RPMI7951 (cell line): ENCODE data around the gene GEMIN5. TPM values are rescaled to one million over a fixed set of nuclear protein-coding genes. Genes with fewer than 3 reads are reported as not detected.
"Not testable (repeated sequence)": the region's sequence is repeated elsewhere in the genome, so short reads cannot be mapped to it uniquely, and the experiment has no call there.

Source experiments
- DNase-seq: peaks from one replicate; pipeline ENCODE4 v3.0.0-alpha.2; 2012; ENCODE audit warnings: low read depth
- total RNA-seq: library from RNA; depleted of rRNA; stranded (reverse); fragments of >200 nt; shearing (Covaris generic); gene quantifications from 2 replicates; pipeline ENCODE4 v1.2.3, GENCODE V29; 2014

The GEMIN5 gene
- total RNA-seq, 1 experiment from 2014 or later, result 8.1 TPM

DNA sequence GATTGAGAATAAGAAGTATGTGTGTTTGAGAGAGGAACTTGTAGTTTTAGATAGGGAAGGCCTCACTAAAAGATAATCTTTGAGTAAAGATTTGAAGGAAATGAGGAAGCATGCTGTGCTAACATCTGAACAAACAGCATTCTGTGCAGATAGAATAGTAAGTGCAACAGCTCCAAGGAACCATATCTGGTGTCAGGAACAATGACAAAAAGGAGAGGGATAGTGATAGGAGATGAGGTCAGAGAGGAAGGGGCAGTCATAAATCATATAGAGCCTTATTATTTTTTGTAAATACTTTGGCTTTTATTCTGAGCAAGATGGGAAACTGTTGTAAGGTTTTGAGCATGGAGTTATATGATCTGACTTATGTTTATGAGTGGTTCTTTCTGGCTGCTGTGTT lies 6.7 kb upstream of the GEMIN5 start:
- no peak for DNase-seq

DNA sequence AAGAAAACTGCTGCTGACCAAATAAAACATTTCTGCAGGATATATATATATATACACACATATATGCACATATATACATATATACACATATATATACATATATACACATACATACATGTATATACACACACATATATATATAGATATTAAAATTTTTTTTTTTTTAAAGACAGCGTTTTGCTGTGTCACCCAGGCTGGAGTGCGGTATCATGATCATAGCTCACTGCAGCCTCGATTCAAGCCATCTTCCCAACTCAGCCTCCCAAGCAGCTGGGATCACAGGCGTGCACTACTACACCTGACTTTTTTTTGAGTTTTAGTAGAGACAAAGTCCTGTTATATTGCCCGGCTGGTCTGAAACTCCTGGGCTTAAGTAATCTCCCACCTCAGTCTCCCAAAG lies 5.5 kb upstream of the GEMIN5 start:
- no peak for DNase-seq

DNA sequence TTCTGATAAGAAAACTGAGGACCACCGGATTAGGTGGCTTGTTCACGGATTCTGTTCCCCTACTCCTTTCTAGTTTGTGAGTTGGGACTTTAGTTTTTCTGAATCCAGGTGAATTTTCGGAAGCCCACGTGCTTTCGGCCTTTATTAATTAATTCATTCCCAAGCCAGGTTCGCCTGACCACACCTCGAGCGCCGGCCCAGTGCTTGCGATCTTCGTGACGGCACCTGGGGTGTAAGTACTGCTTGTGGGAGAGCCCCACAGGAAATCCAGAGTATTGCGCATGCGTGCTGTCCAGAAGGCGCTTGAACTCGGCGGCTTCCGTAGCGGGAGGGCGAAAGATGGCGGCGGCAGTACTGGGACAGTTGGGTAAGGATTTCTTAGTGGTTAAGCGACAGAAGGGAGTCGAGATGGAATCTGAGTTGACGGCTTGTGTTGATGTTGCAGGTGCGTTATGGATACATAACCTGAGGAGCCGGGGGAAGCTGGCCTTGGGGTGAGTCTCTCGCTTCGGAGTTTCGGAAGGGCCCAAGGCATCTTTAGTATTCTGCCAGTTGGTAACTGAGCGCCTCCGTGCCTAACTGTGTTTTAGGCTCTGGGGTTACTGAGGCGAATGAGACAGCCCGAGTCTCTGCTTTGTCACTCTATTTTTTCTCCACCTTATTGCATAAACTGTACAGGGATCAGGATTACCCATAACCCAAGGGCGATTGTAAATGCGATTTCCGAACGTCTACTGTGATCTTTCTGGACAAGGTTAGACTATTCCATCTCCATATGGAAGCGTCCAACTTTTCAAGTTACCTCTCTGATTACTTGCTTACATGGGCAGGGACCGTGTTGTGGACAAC lies 3.0 kb upstream of the GEMIN5 start, which contains the start of gene MRPL22:
MRPL22 (plus strand) TSS at position 302 of the 849 bp plus-strand sequence; CDS start at position 340, 38 bp downstream.
- peak; percentile 87 for DNase-seq

DNA sequence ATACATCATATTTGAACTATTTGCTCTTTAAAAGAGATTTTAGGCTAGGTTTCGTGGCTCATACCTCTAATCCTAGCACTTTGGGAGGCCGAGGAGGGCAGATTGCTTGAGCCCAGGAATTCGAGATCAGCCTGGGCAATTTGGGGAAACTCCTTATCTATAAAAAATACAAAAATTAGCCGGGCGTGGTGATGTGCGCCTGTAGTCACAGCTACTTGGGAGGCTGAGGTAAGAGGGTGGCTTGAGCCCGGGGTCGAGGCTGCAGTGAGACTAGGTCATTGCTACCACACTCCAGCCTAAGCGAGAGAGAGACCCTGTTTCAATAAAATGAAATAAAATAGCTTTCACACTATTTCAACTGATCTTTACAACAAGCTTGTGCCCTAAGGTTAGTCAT lies 2.4 kb upstream of the GEMIN5 start:
- no peak for DNase-seq

DNA sequence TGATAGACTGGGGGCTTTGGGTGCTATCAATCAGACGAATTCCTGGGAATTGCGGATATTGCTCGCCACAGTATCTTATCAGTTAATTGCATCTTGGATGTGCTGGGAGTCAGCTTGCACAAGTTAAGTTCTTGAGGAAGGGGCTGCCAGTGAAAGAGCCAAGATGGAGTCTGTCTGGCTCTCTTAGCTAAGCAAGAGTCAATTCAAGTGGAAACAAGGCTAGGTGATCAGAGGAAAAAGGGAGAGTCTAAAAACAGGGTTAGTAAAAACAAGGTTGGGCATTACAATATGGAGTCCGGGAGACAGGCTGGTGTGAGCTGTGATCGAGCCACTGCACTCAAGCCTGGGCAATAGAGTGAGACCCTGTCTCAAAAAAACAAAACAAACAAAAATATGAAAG lies 1.4 kb upstream of the GEMIN5 start:
- not testable (repeated sequence) for DNase-seq

DNA sequence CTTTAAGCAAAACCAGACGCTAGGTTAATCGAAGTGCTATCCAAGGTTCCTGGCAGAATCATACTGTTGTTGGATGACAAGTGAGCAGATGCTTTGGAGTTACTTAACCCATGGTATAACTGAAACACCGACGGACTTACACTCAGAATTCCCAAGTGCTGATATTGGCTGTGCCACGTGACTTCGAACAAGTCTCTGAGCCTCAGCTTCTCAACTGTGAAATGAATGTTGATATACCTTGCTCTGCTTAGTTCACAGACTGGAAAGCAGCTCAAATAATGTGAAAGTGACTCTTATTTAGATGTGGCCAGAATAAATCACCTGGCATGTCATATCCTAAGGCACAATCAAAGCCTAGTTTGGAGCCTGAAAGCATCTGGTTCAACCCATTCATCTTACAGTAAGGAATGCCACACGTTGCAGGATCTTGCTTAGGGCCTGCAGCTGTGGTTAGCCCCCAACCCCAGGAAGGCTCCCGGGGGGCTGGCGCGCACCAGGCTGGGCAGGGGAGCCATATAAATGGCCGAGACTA lies 759 bp downstream of the GEMIN5 start:
- no peak for DNase-seq

DNA sequence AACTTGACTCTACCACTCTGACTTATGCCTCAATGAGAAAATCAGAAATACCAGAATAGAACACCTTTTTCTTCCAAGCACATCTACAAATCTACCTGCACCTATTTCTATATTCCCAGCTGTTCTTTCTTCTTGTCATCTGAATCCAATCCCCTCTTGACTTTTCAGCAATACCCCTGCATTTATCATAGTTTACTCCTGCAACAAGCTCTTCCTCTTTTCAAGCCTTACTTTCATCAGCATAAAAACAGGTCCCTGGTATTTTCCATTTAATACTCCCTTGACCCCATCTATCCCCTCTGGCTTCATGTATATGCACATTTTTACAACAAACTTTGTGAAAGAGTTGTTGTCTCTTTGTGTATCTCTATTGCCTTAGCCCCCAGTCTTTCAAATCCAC lies 3.1 kb downstream of the GEMIN5 start:
- DNase-seq, result no peak

DNA sequence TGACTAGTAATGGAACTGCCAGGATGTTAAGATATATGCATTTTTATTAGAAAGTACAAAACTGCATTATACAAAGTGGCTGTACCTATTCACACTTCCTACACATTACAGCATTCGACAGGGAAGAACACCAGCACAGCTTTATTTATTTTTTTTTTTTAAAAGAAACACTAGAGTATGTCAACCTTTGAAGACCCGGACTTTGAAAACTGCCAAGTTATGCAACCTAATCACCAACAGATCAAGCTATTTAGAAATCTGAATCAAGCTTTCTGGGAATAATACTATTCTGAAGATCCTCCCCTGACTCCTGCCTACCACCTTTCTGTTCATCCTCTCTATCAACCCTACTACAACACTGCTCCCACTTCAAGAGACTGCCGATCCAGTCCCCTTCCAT lies 4.5 kb downstream of the GEMIN5 start:
- DNase-seq, result no peak

DNA sequence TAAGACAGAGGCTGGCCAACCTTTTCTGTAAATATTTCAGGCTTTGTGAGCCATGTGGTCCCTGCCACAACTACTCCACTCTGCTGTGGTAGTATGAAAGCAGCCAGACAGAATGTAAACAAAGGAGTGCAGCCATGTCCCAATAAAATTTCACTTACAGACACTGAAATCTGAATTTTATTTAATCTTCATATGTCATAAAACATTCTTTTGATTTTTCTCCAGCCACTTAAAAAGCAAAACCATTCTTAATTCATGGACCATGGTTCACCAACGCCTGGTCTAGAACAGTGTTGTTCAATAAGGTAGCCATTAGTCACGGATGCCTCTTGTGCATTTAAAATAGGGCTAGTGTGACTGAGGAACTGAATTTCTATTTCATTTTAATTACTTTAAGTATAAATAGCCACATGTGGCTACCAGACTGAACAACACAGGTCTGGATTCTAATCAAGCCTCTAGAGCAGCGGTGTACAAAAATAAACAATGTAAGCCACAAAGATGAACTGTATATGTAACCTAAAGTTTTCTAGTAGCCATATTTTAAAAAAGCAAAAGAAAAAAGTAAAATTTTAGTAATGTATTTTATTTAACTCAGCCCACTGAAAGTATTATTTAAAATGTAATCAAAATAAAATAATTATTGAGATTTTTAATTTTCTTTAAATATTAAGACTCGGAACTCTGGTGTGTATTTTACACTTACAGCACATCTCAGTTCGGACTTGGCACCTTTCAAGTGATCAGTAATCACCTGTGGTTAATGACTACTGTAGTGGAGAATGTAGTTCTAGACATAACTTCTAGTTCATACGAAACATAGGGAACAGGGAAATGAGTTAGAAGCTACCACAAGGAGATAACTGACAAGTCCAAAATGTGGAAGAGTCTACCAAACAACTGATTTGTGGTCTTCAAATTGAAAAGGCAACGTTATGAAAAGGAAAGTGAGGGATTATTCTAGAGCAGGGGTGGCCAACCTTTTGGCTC lies 14.3 kb downstream of the GEMIN5 start:
- DNase-seq, result no peak

DNA sequence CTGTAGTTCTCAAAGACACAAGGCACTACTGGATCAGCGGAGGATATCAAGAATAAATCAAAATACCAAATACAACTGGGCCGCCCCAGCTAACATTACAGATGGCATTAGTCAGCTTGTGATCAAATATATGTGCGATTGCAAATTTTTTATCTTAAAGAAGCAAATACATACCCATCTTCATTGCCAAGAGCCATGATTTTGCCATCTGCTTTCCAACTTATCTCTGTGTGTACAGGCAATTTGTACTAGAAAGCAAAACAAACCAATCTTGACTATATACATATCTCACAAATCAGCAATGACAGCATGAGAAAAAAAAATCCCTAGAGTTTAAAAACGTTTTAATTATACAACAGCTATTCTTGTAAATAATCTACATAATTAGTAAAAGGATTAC lies 20.3 kb downstream of the GEMIN5 start:
- DNase-seq, result no peak

DNA sequence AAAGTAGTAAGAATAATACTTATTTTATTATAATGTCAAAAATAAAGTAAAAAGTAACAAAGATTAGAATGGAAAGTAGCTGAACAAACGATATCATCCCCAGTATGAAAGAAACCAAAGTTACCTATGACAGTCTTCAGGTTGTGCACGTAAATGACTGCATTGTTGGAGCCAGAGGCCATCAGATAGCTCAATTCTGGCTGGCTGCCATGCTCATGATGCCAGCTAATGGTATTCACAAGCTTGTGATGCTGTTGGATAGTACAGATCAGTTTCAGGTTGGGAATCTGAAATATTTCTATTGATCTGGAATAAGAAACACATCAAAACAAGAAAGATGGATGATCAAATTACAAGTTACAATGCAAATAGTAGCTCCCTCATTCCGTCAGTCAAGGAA lies 21.1 kb downstream of the GEMIN5 start:
- no peak for DNase-seq

DNA sequence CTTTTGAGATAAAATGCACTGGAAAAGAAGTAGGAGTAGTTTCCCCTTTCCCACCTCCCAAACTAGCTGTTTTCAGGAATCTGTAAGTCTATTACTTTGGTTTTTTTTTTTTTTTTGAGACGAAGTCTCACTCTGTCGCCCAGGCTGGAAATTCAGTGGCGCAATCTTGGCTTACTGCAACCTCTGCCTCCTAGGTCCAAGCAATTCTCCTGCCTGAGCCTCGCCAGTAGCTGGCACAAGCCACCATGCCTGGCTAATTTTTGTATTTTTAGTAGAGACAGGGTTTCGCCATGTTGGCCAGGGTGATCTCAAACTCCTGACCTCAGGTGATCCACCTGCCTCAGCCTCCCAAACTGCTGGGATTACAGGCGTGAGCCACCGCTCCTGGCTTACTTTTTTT lies 32.4 kb downstream of the GEMIN5 start:
- not testable (repeated sequence) for DNase-seq

DNA sequence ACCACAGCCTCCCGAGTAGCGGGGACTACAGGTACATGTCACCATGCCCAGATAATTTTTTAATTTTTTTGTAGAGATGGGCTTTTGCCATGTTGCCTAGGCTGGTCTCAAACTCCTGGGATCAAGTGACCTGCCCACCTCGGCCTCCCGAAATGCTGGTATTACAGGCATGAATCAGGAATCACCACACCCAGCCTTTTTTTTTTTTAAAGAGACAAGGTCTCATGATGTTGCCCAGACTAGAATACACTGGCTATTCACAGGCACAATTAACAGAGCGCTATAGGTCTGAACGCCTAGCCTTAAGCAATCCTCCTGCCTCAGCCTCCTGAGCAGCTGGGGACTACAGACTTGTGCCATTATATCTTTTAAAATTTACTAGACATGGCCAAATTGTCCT lies 36.1 kb downstream of the GEMIN5 start:
- DNase-seq, result no peak

DNA sequence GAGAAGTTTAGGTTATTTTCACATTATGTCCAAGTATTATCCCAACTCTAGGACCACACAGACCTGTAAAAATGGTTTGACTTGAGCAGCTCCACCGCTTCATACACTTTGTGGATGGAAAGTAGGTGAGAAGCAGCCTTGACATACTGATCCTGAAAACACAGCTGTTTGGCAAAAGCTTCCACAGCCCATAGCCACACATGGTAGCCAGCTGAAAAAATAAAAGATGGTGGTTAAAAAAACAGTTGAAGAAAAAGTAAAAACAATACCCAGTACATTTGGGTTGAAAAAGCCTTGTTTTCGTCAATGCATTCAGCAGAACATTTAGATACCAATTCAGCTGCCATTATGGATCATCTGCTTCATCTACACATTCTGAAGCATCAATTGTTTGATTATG lies 36.7 kb downstream of the GEMIN5 start:
- DNase-seq, result no peak

DNA sequence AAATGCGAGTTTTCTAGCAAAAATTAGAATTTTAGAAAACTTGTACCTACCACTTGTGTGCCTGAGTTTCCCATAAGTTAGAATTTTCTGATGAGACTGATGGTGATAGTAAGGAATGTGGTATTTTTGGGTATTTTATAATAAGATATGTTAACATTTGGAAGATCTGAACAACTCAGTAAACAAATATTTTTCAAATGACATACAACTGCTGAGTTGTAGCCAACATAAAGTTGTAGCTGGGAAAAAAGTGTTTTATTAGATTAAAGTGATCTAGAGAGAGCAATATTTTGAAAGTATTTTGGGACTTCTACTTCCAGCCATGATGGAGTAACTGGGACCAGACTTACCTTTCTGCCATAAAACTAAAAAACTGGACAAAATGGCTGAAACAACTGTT lies 37.9 kb downstream of the GEMIN5 start:
- no peak for DNase-seq

DNA sequence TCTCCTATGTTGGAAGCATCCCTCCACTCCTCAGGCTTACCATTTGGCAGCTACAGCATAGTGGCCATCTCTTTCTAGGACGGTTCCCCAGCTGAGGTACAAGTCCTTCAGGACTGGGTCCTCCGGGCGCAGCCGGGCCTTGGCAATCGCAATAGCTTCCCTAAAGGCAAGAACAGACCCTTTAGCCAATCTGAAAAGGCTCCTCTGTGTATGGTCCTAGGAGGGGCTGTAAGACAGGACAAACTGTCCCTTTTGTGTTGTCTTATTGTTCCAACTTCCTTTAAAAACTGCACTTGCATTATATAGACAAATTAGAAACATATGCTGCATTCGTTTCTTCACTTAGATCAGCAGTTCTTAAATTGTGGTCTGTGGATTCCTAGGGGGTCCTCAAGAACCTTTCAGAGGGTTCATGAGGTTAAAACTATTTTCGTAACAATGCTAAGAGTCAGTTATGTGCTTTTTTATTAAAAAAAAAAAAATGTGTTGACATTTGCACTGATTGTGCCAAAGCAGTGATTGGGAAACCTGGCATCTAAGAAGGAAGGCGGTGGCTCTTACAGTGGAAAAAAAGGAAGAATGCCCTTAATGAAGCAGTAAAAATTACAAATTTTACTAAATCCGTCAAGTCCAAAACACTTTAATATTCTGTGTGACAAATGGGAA lies 38.7 kb downstream of the GEMIN5 start:
- no peak for DNase-seq

DNA sequence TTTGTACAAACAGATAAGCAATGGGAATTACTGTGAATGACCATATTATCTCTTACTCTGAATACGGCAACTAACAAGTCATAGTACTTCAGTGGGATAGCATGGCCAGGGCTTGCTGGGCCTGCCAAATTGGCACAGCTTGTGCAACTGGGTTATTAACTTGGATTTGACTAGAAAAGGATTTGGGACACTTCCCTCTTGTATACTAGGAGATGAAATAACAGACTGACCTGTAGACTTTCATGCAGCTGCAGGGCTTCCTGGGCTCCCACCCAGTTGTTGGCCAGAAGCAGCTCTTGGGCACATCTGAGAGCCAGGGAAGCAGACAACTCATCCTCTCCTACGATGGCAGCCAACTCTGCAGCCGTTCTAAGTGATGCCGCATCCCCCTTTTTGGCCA lies 39.8 kb downstream of the GEMIN5 start:
- no peak for DNase-seq

DNA sequence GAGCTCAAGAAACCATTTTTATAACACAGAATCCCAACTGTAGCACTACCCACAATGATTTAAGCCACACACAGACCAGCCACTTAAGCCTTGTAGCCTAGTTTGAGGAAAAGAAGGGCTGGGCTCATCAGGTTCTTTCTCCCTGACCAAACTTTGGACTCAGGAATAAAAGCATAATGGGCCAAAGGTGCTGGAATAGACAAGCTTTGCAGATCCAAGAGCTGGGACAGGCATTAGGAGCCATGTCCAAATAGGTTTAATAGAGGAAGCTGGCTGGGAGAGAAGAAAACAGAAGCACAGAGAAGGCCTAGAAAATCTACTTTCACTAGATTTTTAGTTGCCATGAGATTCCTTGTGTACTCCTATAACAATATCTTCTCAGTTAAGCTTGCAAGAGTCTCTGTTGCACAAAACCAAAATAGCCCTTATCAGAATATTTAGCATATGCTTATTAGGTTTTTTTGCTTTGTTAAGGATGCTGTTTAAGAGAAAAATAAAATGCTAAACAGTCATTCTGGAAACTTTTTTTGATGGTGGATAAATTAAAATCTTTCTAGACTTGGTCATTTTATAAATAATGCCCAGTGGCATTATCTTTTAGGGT lies 41.3 kb downstream of the GEMIN5 start:
- DNase-seq, result no peak

DNA sequence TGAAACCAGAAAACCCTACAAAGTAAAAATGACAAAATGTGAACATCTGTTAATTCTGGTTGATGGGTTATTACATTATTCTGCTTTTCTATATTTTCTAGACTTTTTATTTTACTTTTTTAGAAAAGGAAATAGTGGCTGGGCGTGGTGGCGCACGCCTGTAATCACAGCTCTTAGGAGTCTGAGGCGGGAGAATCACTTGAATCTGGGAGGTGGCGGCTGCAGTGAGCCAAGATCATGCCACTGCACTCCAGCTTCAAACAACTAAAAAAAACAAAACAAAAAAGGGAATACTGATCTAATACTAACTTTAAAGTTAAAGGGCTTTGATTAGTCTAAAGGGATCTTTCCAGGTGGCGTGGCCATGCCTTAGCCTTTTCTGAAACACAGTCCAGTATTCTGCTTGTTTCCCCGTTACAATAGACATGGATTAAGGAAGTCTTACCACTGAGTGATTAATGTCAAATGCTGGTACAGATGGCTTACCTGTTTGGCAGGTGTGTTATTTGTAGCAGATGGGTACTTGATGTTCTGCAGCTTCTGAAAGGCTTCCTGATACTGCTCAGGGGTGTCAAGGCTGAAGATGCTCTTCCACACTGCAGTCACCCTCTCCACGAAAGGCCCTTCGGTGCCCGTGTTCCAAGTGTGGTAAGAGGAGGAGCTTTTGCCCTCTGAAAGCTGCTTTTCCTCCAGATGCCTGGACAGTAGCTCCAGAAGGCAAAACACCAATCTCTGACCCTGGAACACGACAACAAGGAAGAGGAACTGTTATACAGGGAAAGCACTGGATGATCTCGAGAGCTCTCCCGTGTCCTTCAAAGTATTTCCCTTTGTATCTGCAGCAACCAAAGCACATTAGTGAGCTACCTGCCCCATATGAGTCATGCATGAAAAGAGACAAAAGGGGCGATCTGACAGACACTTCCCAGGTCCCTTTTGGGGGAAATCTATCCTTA lies 42.1 kb downstream of the GEMIN5 start:
- DNase-seq, result no peak

DNA sequence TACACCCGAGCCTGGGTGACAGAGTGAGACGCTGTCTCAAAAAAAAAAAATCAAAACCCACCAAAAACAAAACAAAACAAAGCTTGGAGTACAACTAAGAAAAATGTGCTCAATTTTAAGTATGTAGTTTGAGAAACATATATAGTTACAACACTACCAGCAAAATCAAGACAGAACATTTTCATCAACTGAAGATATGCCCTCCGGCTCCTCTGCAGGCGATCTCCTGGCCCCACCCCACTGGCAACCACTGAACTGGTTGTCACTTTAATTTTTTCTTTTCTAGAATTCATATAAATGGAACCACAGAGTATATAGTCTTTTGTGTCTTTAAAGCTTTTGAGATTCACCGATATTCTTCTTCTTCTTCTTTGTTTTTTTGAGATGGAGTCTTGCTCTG lies 44.6 kb downstream of the GEMIN5 start:
- no peak for DNase-seq
